HG03095 (cell line): ENCODE data around the gene CD22.
"Not testable (repeated sequence)": the region's sequence is repeated elsewhere in the genome, so short reads cannot be mapped to it uniquely, and the experiment has no call there.

Experiments used
- ATAC-seq: cut with Tn5 transposase; IDR thresholded peaks from one replicate; pipeline ENCODE4 v1.9.1; 2021; ENCODE audit warnings: moderate library complexity; ENCODE audit not compliant: unreplicated experiment

Gene CD22

DNA sequence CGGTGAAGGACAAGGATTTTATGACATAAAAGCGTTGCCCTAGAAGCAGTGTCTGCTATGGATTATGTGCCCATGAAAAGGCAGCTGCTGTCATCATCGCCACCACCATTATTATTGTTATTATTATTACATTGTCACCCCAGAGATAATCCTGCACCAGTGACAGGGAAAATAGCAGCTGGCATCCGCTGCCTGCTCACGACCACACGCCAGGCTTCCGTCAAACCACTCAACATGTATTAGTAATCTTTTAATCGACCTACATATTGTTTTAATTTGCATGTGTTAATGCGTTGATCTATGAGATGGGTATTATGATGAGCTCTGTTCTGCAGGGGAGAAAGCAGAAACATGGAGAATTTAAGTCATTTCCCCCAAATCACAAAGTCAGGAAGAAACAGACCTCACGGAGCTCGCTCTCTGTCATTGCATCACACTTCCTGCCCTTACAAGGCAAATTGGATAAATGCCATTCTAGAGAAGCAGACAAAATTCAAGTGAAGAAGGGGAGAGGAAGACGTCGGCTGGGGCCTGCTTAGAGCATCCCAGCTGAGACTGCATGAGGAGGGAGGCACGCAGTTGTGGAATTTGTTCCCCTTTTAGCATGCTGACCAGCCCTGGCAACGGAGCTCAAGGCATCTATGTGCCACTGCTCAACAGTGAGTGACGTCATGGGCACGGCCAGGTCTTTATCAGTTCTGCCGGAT lies 29.0 kb downstream of the CD22 start, which contains the start of gene FFAR3:
Gene FFAR3 (plus strand): TSS at position 594 of the 707 bp plus-strand sequence. CDS start 431 bp downstream, outside the sequence.
- no peak for ATAC-seq

GRCh38 chr19:35358834-35359233 lies 29.8 kb downstream of the CD22 start:
- ATAC-seq: not testable (repeated sequence)

GRCh38 chr19:35359395-35359794 lies 30.4 kb downstream of the CD22 start:
- ATAC-seq: not testable (repeated sequence)

DNA sequence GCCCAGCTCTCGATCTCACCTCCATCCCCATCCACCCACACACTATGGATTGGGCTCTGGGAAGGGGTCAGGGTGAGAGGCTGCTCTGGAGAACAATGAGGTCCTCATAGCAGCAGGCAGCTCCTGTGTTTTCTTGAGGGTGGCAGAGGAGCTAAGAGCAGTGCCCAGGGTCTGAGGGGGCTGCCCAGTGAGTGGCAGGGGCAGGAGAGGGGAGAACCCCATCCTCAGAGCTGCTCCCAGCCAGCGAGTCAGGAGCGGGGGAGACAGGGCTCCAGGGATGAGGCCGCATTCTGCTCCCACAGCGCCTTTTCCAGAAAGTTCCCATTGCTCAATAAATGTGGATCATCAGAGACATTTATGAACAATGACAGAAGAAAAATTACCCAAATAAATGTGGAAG lies 31.1 kb downstream of the CD22 start:
- ATAC-seq: not testable (repeated sequence)

DNA sequence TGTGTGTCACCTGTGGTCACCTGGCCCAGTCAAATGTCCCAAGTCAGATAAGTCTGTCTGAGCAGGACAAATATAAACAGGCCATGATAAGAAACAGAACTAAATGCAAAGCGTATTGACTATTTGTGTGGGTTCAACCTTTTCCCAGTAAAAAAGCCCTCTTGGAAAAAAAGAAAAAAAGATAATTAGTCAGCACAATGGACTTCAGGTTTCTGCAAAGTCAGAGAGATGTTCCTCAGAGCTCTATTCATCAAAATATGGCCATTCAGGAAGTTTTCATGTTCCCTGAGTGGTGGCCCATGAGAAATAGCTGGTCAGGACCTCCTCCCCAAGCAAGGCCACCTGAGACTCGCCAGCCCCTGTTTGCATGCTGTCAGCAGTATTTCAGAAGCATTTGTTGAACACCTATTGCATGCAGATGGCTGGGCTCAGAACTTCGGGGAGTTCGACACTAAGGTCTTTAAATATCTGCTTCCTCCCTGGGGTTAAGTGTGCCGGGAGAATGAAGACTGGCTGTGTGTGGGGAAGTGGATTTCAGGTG lies 32.0 kb downstream of the CD22 start:
- no peak for ATAC-seq

- no peak for ATAC-seq
These were observed 33.4 kb downstream of the CD22 start for GRCh38 chr19:35362261-35363000.

GRCh38 chr19:35363001-35363590 lies 34.1 kb downstream of the CD22 start:
- no peak for ATAC-seq

DNA sequence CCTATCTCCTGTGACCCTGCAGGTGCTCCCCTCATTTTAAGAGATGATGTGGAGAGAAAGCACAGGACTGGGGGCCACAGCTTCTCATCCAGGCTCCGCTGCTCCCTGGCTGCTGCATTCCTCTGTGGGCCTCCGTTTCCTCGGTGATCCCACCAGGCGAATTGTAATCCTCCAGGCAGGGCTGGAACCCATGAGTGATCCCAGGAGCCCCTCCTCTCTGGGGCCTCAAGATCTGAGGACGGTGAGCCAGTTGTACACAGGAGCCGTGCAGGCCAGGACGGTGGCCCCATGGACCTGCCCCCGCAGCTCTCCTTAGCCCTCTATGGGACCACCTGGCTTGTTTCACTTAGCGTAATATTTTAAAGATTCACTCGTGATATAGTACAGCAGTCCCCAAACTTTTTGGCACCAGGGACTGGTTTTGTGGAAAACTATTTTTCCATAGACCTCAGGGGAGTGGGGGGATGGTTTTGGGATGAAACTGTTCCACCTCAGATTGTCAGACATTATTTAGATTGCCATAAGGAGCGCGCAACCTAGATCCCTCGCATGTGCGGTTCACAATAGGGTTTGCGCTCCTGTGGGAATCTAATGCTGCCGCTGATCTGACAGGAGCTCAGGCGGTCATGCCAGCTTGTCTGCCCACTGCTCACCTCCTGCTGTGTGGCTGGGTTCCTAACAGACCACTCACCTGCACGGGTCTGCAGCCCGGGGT lies 34.9 kb downstream of the CD22 start:
- no peak for ATAC-seq

DNA sequence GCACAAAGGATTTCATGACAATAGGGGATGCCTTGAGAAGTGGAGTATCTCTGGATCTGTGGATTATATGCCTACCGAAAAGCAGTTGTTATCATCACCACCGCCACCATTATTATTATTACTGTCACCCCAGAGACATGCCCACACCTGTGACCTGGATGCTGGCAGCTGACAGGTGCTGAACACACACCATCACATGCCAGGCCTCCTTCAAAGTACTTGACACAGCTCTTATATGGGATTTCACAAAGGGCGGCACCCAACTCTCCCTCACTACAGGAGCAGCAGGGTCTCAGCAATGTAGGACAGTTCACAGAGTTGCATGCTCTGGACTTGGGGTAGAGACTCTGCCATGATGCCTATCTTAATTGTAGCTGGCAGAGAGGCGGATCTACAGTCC lies 36.3 kb downstream of the CD22 start:
- no peak for ATAC-seq

GRCh38 chr19:35368378-35368777 lies 39.4 kb downstream of the CD22 start:
- ATAC-seq: no peak

GRCh38 chr19:35369522-35369921 lies 40.5 kb downstream of the CD22 start:
- no peak for ATAC-seq

- no peak for ATAC-seq
These were observed 41.7 kb downstream of the CD22 start, which contains the start of gene GPR42 for GRCh38 chr19:35370722-35371121. GPR42 (plus strand) TSS chr19:35371068; CDS start chr19:35371360, 292 bp downstream.

DNA sequence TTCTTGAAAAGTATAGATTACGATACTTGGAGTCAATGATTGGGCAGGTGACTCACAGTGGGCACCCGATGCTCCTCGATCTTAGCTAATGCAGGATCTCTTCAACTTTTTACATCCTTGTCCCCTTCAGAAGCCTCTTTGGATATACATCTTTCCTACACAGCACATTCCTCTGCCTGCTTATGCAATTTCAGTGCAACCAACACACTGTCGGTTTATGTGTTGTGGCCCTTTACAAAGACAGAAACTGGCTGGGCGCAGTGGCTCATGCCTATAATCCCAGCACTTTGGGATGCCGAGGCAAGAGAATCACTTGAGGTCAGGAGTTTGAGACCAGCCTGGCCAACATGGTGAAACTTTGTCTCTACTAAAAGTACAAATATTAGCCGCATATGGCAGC lies 44.5 kb downstream of the CD22 start:
- ATAC-seq: no peak

DNA sequence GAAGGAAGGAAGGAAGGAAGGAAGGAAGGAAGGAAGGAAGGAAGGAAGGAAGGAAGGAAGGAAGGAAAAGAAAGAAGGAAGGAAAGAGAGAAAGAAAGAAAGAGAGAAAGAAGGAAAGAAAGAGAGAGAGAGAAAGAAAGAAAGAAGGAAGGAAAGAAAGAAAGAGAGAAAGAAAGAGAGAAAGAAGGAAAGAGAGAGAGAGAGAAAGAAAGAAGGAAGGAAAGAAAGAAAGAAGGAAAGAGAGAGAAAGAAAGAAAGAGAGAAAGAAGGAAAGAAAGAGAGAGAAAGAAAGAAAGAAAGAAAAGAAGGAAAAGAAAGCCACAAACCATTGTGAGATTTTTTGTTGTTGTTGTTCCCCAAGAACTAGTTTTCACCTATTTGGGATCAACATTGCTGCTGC lies 45.0 kb downstream of the CD22 start:
- ATAC-seq: not testable (repeated sequence)

- ATAC-seq: no peak
These were observed 46.7 kb downstream of the CD22 start for GRCh38 chr19:35375505-35376307.

GRCh38 chr19:35377656-35378055 lies 48.7 kb downstream of the CD22 start:
- ATAC-seq: no peak

GRCh38 chr19:35378356-35378755 lies 49.4 kb downstream of the CD22 start:
- ATAC-seq: no peak

DNA sequence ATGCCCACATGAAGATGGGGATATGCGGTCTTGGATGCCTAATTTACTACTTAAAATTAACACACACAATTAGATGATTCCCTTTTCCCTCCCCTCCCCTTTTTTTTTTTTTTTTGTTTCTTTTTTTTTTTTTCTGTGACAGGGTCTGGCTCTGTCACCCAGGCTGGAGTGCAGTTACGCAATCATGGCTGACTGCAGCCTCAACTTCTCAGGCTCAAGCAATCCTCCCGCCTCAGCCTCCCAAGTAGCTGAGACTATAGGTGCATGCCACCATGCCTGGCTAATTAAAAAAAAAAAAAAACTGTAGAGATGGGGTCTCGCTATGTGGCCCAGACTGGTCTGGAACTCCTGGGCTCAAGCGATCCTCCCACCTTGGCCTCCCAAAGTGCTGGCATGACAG lies 50.6 kb downstream of the CD22 start:
- ATAC-seq: not testable (repeated sequence)

DNA sequence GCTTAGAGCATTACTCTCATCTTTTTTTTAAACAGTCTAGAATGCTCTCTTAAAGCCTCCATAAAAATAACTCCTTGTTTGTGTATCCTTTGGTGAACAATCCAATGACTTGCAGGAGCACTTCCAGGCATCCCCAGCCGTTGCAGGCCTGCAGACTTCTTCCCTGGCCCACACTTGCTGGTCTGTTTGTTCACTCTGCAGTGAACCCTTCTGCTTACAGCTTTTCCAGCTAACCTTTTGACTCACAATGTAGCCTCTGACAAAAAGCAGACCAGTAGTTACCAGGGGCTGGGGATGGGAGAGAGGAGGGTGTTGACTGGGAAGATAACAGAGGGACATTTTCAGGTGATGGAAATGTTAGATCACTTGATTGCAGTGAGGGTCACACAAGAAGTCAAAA lies 51.0 kb downstream of the CD22 start:
- no peak for ATAC-seq
